Activated CD8-positive, alpha-beta T cell treated with anti-CD3 and anti-CD28 coated beads for 36 hours (primary cell): ENCODE measurements around the gene ENTPD7. TPM values are rescaled to one million over a fixed set of nuclear protein-coding genes. Genes with fewer than 3 reads are reported as not detected.

Source experiments
- ATAC-seq: fragments of 200-7000 bp; cut with Tn5 transposase; one replicate; pipeline ENCODE4 v1.10.0; 2021; ENCODE audit warnings: mild to moderate bottlenecking, moderate library complexity
- CTCF ChIA-PET: fragments of 350-600 bp; sonication (Branson Sonifier 250); formaldehyde crosslinking; loops from one replicate; lab custom pipeline; 2021; ENCODE audit warnings: antibody characterized with exemption; lab: Charles Lee
- POLR2A ChIA-PET: fragments of 350-600 bp; sonication (Branson Sonifier 250); formaldehyde crosslinking; loops from one replicate; lab custom pipeline; 2021; ENCODE audit warnings: antibody characterized with exemption; lab: Charles Lee
- DNase-seq: peaks from one replicate; pipeline ENCODE4 v3.0.0-alpha.2; 2020
- H3K27ac Mint-ChIP-seq: one replicate; pipeline ENCODE4 v1.8.0; 2021; ENCODE audit warnings: mild to moderate bottlenecking, mixed read lengths
- H3K27me3 Mint-ChIP-seq: one replicate; pipeline ENCODE4 v1.8.0; 2021; ENCODE audit warnings: mixed read lengths
- H3K36me3 Mint-ChIP-seq: one replicate; pipeline ENCODE4 v1.8.0; 2021; ENCODE audit warnings: low read depth, mixed read lengths
- H3K4me1 Mint-ChIP-seq: one replicate; pipeline ENCODE4 v1.8.0; 2021; ENCODE audit warnings: low read depth, mixed read lengths
- H3K4me3 Mint-ChIP-seq: one replicate; pipeline ENCODE4 v1.8.0; 2021; ENCODE audit warnings: mild to moderate bottlenecking, moderate library complexity, mixed read lengths
- H3K9me3 Mint-ChIP-seq: one replicate; pipeline ENCODE4 v1.8.0; 2021; ENCODE audit warnings: mixed read lengths
- intact Hi-C: fragments of 100-400 bp; cut with micrococcal nuclease; formaldehyde crosslinking; loops from one replicate; pipeline ENCODE4 v1.10.0; 2022
- total RNA-seq, 2 experiments: library from RNA; stranded (reverse); gene quantifications; one replicate each; pipeline ENCODE4 v1.2.3, GENCODE V29; 2021
- TF ChIP-seq, protein P1 (sequence below): fragments of 200-600 bp; IDR thresholded peaks from one replicate; pipeline ENCODE4 v1.8.0; 2022; ENCODE audit warnings: antibody characterized with exemption, mild to moderate bottlenecking

ENTPD7 gene
- total RNA-seq, 2 experiments from 2014 or later: 1.9 to 2.2 TPM

DNA sequence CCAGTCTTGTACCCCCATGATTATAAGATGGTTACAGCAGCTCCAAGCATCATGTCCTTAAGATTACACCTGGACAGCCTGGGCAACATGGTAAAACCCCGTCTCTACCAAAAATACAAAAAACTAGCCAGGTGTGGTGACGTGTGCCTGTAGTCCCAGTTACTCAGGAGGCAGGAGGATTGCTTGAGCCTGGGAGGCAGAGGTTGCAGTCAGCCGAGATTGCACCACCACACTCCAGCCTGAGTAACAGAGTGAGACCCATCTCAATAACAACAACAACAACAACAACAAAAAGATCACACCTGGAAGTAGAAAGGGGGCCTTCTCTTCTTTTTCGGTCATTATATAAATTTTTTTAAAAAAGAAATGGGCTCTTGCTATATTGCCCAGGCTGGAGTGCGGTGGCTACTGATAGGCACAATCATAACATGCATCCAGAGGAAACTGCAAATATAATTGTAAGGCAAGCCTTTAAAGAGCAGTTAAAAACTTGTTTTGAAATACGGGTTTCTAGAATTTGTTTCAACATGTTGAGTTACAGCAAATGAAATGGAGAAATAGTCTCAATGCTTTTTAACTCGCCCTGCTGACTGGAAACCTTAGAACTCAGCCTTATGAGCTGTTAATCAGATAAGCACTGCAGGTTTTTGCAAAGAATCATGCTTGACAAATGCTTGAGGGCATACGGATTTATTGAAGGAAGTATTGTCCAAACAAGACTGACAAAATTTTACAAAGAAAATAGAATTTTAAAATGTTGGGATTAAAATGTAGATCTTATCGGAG lies 4.7 kb upstream of the ENTPD7 start:
- intact Hi-C loops: loop anchor here (5.0 to 10.0 kb wide), 2 partner anchors 32 to 870 kb away; partner anchors contain the start of genes NDUFB8 and SLC25A28
- ATAC-seq (no peak), DNase-seq (no peak)
- peaks cover 14% of the 10 kb centered on the region for H3K27me3 Mint-ChIP-seq
- POLR2A ChIA-PET: no interaction called here
- H3K36me3 Mint-ChIP-seq: no peaks in the 10 kb centered on the region
- H3K9me3 Mint-ChIP-seq: no peaks in the 10 kb centered on the region
- TF ChIP-seq, protein P1, sequence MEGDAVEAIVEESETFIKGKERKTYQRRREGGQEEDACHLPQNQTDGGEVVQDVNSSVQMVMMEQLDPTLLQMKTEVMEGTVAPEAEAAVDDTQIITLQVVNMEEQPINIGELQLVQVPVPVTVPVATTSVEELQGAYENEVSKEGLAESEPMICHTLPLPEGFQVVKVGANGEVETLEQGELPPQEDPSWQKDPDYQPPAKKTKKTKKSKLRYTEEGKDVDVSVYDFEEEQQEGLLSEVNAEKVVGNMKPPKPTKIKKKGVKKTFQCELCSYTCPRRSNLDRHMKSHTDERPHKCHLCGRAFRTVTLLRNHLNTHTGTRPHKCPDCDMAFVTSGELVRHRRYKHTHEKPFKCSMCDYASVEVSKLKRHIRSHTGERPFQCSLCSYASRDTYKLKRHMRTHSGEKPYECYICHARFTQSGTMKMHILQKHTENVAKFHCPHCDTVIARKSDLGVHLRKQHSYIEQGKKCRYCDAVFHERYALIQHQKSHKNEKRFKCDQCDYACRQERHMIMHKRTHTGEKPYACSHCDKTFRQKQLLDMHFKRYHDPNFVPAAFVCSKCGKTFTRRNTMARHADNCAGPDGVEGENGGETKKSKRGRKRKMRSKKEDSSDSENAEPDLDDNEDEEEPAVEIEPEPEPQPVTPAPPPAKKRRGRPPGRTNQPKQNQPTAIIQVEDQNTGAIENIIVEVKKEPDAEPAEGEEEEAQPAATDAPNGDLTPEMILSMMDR: no peak
- peaks cover 7% of the 10 kb centered on the region for H3K4me1 Mint-ChIP-seq
- H3K4me3 Mint-ChIP-seq: no peak overlapping the region
- CTCF ChIA-PET: interaction anchor here (0.8 to 1.5 kb wide), 3 partner anchors 33 to 42 kb away, joined by 3 to 6 read pairs (median 3); no protein-coding TSS in a partner anchor
- H3K27ac Mint-ChIP-seq: no peak overlapping the region

DNA sequence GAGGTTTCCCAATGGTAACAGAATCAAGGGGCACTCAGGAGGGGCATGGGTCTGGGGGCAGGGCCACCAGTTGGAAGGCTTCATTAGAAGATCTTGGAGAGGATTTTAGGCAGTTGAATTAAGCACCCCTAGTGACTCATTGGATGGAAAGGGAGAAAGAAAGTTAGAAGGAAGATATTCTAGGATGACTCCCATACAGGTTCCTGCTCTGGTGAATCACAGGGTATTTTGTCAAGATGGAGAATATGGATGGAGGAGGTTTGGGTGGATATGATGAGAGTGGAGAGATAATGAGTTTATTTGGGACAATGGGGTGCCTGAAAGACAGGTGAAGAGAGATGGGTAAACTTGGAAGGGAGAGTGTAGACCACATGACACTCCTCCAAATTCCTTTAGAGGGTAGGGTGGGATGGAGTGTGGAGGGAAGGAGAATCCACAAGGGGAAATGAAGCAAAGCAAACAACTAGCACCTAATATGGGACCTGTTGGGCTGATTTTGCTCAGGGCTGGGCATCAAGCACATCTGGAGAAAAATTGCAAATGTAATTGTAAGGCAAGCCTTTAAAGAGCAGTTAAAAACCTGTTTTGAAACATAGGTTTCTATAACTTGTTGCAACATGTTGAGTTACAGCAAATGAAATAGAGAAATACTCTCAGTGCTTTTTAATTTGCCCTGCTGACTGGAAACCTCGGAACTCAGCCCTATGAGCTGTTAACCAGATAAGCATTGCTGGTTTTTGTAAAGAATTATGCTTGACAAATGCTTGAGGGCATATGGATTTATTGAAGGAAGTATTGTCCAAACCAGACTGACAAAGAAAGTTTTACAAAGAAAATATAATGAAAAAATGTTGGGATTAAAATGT lies 2.9 kb upstream of the ENTPD7 start:
- no peak for ATAC-seq
- TF ChIP-seq, protein P1: no peak
- no peaks in the 10 kb centered on the region for H3K9me3 Mint-ChIP-seq
- H3K4me1 Mint-ChIP-seq: peaks cover 15% of the 10 kb centered on the region
- ChIA-PET POLR2A (no interaction called here), CTCF (no interaction called here)
- H3K27me3 Mint-ChIP-seq: peaks cover 10% of the 10 kb centered on the region
- intact Hi-C loops: loop anchor here (5.0 to 10.0 kb wide), 2 partner anchors 34 to 868 kb away; partner anchors contain the start of genes NDUFB8 and SLC25A28
- no peak overlapping the region for H3K27ac Mint-ChIP-seq
- no peak overlapping the region for H3K4me3 Mint-ChIP-seq
- H3K36me3 Mint-ChIP-seq: no peaks in the 10 kb centered on the region
- no peak for DNase-seq

DNA sequence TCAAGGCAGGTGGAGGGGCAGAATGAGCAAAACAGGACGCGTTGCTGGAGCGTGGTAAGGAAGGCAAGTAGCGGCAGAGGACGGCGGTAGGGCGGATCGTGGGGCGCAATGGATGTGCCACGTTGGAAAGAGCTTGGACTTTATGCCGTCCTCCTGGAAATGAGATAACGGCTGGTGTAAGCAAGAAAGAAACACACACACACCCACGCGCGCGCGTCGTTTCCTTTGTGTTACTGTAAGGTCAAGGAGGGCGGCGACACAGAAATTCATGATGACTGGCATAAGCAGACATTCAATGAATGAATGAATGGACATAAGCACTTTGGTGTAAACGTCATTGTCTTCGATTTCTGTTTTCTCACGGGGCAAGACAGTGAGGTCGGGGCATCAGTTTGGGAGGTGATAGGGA lies 683 bp upstream of the ENTPD7 start:
- Mint-ChIP-seq H3K4me3 (peak overlapping the region; percentile 84), H3K27me3 (peaks cover 8% of the 10 kb centered on the region), H3K27ac (peak overlapping the region; percentile 83), H3K9me3 (no peaks in the 10 kb centered on the region), H3K36me3 (peaks cover under 1% of the 10 kb centered on the region), H3K4me1 (peaks cover 21% of the 10 kb centered on the region)
- DNase-seq: peak; percentile 92
- POLR2A ChIA-PET: interaction anchor here (1.4 to 2.8 kb wide), 4 partner anchors 33 to 228 kb away, joined by 3 to 39 read pairs (median 4); partner anchors contain the start of gene SLC25A28
- CTCF ChIA-PET: interaction anchor here (0.9 to 3.2 kb wide), 9 partner anchors 14 to 1233 kb away, joined by 3 to 16 read pairs (median 5); partner anchors contain the start of gene SLC25A28
- TF ChIP-seq, protein P1: no peak
- ATAC-seq: peak; percentile 28
- intact Hi-C loops: loop anchor here (5.0 to 10.0 kb wide), 2 partner anchors 36 to 866 kb away; partner anchors contain the start of genes NDUFB8 and SLC25A28

DNA sequence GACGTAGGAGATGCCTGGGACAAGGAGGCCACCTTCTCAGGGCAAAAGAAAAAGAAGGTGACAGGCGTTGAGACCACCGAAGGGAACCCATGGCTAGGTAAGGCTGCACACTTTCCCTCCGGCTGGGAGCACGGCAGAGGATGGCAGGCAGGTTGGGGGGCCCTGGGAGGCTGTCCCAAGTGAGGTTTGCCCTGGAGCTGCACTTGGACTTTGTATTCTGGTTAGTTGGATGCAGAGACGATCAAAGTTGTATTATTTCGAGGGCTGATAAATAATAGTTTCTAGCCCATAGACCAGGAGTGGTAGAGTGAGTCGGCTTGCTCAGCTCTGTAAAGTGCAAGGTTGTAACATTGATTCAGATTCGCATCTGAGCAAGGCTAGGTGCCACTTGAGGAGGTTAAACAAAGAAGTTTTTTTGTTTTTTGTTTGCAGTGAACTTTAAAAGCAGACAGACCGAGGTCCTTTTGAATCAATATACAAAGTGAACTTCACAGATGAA lies 608 bp downstream of the ENTPD7 start:
- POLR2A ChIA-PET: interaction anchor here (0.8 to 2.8 kb wide), 5 partner anchors 12 to 223 kb away, joined by 3 to 39 read pairs (median 4); partner anchors contain the start of genes COX15, CUTC and SLC25A28
- H3K27me3 Mint-ChIP-seq: peaks cover 8% of the 10 kb centered on the region

More for the DNA sequence above, 608 bp downstream of the ENTPD7 start:
- CTCF ChIA-PET: interaction anchor here (0.9 to 3.2 kb wide), 9 partner anchors 13 to 1234 kb away, joined by 3 to 16 read pairs (median 5); partner anchors contain the start of gene SLC25A28
- H3K4me3 Mint-ChIP-seq: peak overlapping the region; percentile 84
- DNase-seq (no peak), ATAC-seq (no peak)
- H3K36me3 Mint-ChIP-seq: peaks cover 3% of the 10 kb centered on the region
- TF ChIP-seq, protein P1: no peak
- no peaks in the 10 kb centered on the region for H3K9me3 Mint-ChIP-seq
- peaks cover 21% of the 10 kb centered on the region for H3K4me1 Mint-ChIP-seq
- intact Hi-C loops: loop anchor here (5.0 to 10.0 kb wide), 2 partner anchors 38 to 865 kb away; partner anchors contain the start of genes NDUFB8 and SLC25A28
- H3K27ac Mint-ChIP-seq: peak overlapping the region; percentile 83
